Body of pancreas (tissue), 4 donors: ENCODE results near the gene WFDC5. TPM values are rescaled to one million over a fixed set of nuclear protein-coding genes. Genes with fewer than 3 reads are reported as not detected.

ENCODE experiments used
- ATAC-seq: fragments of 150-250 bp; one replicate; pipeline ENCODE4 v1.9.1; 2016
- DNase-seq, 4 donors: peaks; one replicate each; pipeline ENCODE4 v3.0.0-alpha.2; 2019
- H3K27ac ChIP-seq, 4 donors: fragments of 200-600 bp; sonication (generic); 1 replicate in 3 of 4; 2 replicates in 1 of 4; pipeline versions ENCODE4 v1.5.1 to v1.6.1; 2016 to 2019; ENCODE audit warnings: mild to moderate bottlenecking in 1 of 4, mixed read lengths in 1 of 4, moderate library complexity in 1 of 4
- H3K27me3 ChIP-seq, 2 donors: fragments of 200-600 bp; sonication (generic); one replicate each; pipeline ENCODE4 v1.6.0; 2016; ENCODE audit warnings: mild to moderate bottlenecking in 1 of 2
- H3K36me3 ChIP-seq, 2 donors: fragments of 200-600 bp; sonication (generic); replicated peaks in 1 of 2; 2 replicates each; pipeline ENCODE4 v1.5.1; 2016; ENCODE audit warnings: low read depth in 2 of 2; ENCODE audit not compliant: insufficient read depth in 1 of 2
- H3K4me1 ChIP-seq: fragments of 200-600 bp; sonication (generic); one replicate; pipeline ENCODE4 v1.6.0; 2016
- H3K4me3 ChIP-seq, 2 donors: fragments of 200-600 bp; sonication (generic); 1 replicate in 1 of 2; 2 replicates in 1 of 2; pipeline ENCODE4 v1.5.1; 2016 to 2019
- H3K9me3 ChIP-seq, 3 donors: fragments of 200-600 bp; sonication (generic); 1 replicate in 2 of 3; 2 replicates in 1 of 3; pipeline ENCODE4 v1.5.1; 2016
- CTCF ChIP-seq, 7 experiments: fragments of 450-650 bp in 4 of 7; fragments of 200-600 bp in 3 of 7; sonication (generic) in 3 of 7; IDR thresholded peaks; one replicate each; pipeline ENCODE4 v1.5.1; 2016 to 2019; ENCODE audit warnings: antibody characterized with exemption in 7 of 7
- POLR2A ChIP-seq, 3 donors: fragments of 450-650 bp; IDR thresholded peaks; one replicate each; pipeline ENCODE4 v1.6.1; 2016; ENCODE audit warnings: antibody characterized with exemption in 3 of 3, mild to moderate bottlenecking in 2 of 3
- WGBS, 2 donors: methylation state at CpG; one replicate each; pipeline ENCODE4 v1.1.5; 2017; 5-methylcytosine and 5-hydroxymethylcytosine counted together
- intact Hi-C: fragments of 100-400 bp; cut with DNase I; formaldehyde crosslinking; loops from one replicate; pipeline ENCODE4 v1.15.1; 2023
- total RNA-seq, 2 donors: library from RNA; depleted of rRNA; stranded (reverse); fragments of >200 nt; gene quantifications; one replicate each; pipeline ENCODE4 v1.1.0, GENCODE V29; 2016

The WFDC5 gene
- total RNA-seq, 2 donors from 2014 or later, result not detected

- no peak overlapping the region for H3K4me3 ChIP-seq
- TF ChIP-seq POLR2A (IDR thresholded peaks at IDR 0.05) (no peak), CTCF (IDR thresholded peaks at IDR 0.05) (peak in 4 of 7 experiments; percentile 7 to 31 (median 22))
- peaks cover 0 to 19% of the 10 kb centered on the region in 2 donors for H3K27me3 ChIP-seq
- DNase-seq (peak in 3 of 4 donors; percentile 28 to 48 (median 28)), ATAC-seq (no peak)
- intact Hi-C loops, result no loop called here
- 25 to 48% methylated on average over 9 to 56 of the region's 56 CpGs for WGBS, 2 donors
- no peaks in the 10 kb centered on the region for H3K36me3 ChIP-seq
- no peak overlapping the region for H3K27ac ChIP-seq
- peaks cover 19% of the 10 kb centered on the region for H3K4me1 ChIP-seq
- no peaks in the 10 kb centered on the region for H3K9me3 ChIP-seq
These were observed 17.4 kb downstream of the WFDC5 start for GRCh38 chr20:45097485-45098102.

- peaks cover 0 to 19% of the 10 kb centered on the region in 2 donors for H3K27me3 ChIP-seq
- no peak for ATAC-seq
- intact Hi-C loops, result no loop called here
- H3K9me3 ChIP-seq, result no peaks in the 10 kb centered on the region
- peaks cover 19% of the 10 kb centered on the region for H3K4me1 ChIP-seq
- H3K4me3 ChIP-seq, result no peak overlapping the region
- H3K27ac ChIP-seq, result no peak overlapping the region
- H3K36me3 ChIP-seq, result no peaks in the 10 kb centered on the region
- TF ChIP-seq POLR2A (IDR thresholded peaks at IDR 0.05), result no peak
- TF ChIP-seq CTCF (IDR thresholded peaks at IDR 0.05), result no peak
- WGBS, 2 donors, result 62 to 66% methylated on average over 9 of the region's 9 CpGs
- no peak for DNase-seq
These were observed 18.2 kb downstream of the WFDC5 start for GRCh38 chr20:45096781-45097180.

- intact Hi-C loops, result no loop called here
- no peak overlapping the region for H3K4me3 ChIP-seq
These were observed 19.2 kb downstream of the WFDC5 start for GRCh38 chr20:45095805-45096238.

GRCh38 chr20:45094864-45095574 lies 20.0 kb downstream of the WFDC5 start:
- H3K27ac ChIP-seq, result no peak overlapping the region
- WGBS, 2 donors, result 79 to 83% methylated on average over 11 of the region's 11 CpGs
- H3K4me1 ChIP-seq, result peaks cover 11% of the 10 kb centered on the region
- H3K27me3 ChIP-seq, result peaks cover 0 to 19% of the 10 kb centered on the region in 2 donors
- TF ChIP-seq CTCF (IDR thresholded peaks at IDR 0.05) (no peak), POLR2A (IDR thresholded peaks at IDR 0.05) (no peak)
- no peak for ATAC-seq
- H3K36me3 ChIP-seq, result no peaks in the 10 kb centered on the region
- intact Hi-C loops, result no loop called here
- no peak for DNase-seq
- no peaks in the 10 kb centered on the region for H3K9me3 ChIP-seq
- H3K4me3 ChIP-seq, result no peak overlapping the region

More at GRCh38 chr20:45095805-45096238, 19.2 kb downstream of the WFDC5 start:
- TF ChIP-seq CTCF (IDR thresholded peaks at IDR 0.05) (peak; percentile 41 to 71 (median 59)), POLR2A (IDR thresholded peaks at IDR 0.05) (no peak)
- WGBS, 2 donors, result 2 to 3% methylated on average over 7 of the region's 7 CpGs
- H3K27ac ChIP-seq, result no peak overlapping the region
- H3K4me1 ChIP-seq, result peaks cover 15% of the 10 kb centered on the region
- DNase-seq, result peak; percentile 51 to 62 (median 56)
- H3K27me3 ChIP-seq, result peaks cover 0 to 19% of the 10 kb centered on the region in 2 donors
- H3K9me3 ChIP-seq, result no peaks in the 10 kb centered on the region
- ATAC-seq, result no peak
- H3K36me3 ChIP-seq, result no peaks in the 10 kb centered on the region
